Right lobe of liver (tissue), 6 donors: ENCODE data around the gene PPP1R37. TPM values are rescaled to one million over a fixed set of nuclear protein-coding genes. Genes with fewer than 3 reads are reported as not detected.

Experiments used
- ATAC-seq, 4 donors: fragments of 200-7000 bp; cut with Tn5 transposase; one replicate each; pipeline ENCODE4 v1.9.1; 2020; ENCODE audit warnings: mild to moderate bottlenecking in 4 of 4, moderate library complexity in 4 of 4
- DNase-seq, 3 donors: peaks; one replicate each; pipeline ENCODE4 v3.0.0-alpha.2; 2020
- H3K27ac ChIP-seq, 3 donors: fragments of 200-600 bp; one replicate each; pipeline ENCODE4 v1.8.0; 2022
- H3K27me3 ChIP-seq, 2 donors: fragments of 200-600 bp; one replicate each; pipeline ENCODE4 v1.8.0; 2022
- H3K36me3 ChIP-seq, 4 donors: fragments of 200-600 bp; sonication (generic) in 1 of 4; one replicate each; pipeline versions ENCODE4 v1.5.1 to v1.8.0; 2017 to 2022; ENCODE audit warnings: control low read depth in 1 of 4
- H3K4me1 ChIP-seq, 4 donors: fragments of 200-600 bp; sonication (generic) in 1 of 4; one replicate each; pipeline versions ENCODE4 v1.5.1 to v1.8.0; 2017 to 2022; ENCODE audit warnings: control low read depth in 1 of 4
- H3K4me3 ChIP-seq, 3 donors: fragments of 200-600 bp; one replicate each; pipeline ENCODE4 v1.8.0; 2022
- H3K9me3 ChIP-seq, 4 donors: fragments of 200-600 bp; sonication (generic) in 1 of 4; one replicate each; pipeline versions ENCODE4 v1.5.1 to v1.8.0; 2017 to 2022; ENCODE audit warnings: control low read depth in 1 of 4
- CTCF ChIP-seq, 4 donors: fragments of 200-600 bp in 3 of 4; fragments of 450-650 bp in 1 of 4; IDR thresholded peaks; one replicate each; pipeline versions ENCODE4 v1.5.1 to v1.8.0; 2016 to 2022; ENCODE audit warnings: antibody characterized with exemption in 4 of 4, mild to moderate bottlenecking in 2 of 4
- POLR2A ChIP-seq: fragments of 450-650 bp; IDR thresholded peaks from one replicate; pipeline ENCODE4 v1.6.1; 2017; ENCODE audit warnings: antibody characterized with exemption, mild to moderate bottlenecking
- WGBS: methylation state at CpG from one replicate; pipeline ENCODE4 v1.1.6; 2018; ENCODE audit warnings: low coverage, low lambda C conversion rate; ENCODE audit not compliant: insufficient coverage; ENCODE audit errors: missing lambda C conversion rate; 5-methylcytosine and 5-hydroxymethylcytosine counted together
- intact Hi-C, 2 donors: fragments of 100-400 bp; cut with DNase I; formaldehyde crosslinking; loops; one replicate each; pipeline versions ENCODE4 v1.11.2 to v1.14.1; 2022
- total RNA-seq, 6 experiments: library from RNA; depleted of rRNA in 2 of 6; stranded (reverse); fragments of >200 nt in 2 of 6; fragmentation: NEBNext Ultra II Directional in 3 of 6; extraction: Animal tissue kit (Norgen Biotek cat#: 25700) in 3 of 6; gene quantifications; one replicate each; pipeline versions ENCODE4 v1.1.0 to v1.2.4, GENCODE V29; 2016 to 2023
- donor health status: DM: no; HTN: yes; CAD: no.
- donor health status: DM: no; HTN: no; CAD: no.
- donor health status: DM: no; HTN: no; CAD: no.
- donor health status: DM: no; HTN: yes; CAD: no.
- donor health status: DM: no; HTN: yes; CAD: no.

The PPP1R37 gene
- total RNA-seq, 6 experiments from 2014 or later: 10.1 to 14.3 (median 11.0) TPM

- no peak for ATAC-seq
- no peak overlapping the region for H3K27ac ChIP-seq
- no peak overlapping the region for H3K4me3 ChIP-seq
Measured at GRCh38 chr19:45099467-45100191, 6.7 kb downstream of the PPP1R37 start.

GRCh38 chr19:45100201-45100600, 7.2 kb downstream of the PPP1R37 start:
- Histone ChIP-seq H3K27ac (no peak overlapping the region), H3K9me3 (no peaks in the 10 kb centered on the region), H3K27me3 (no peaks in the 10 kb centered on the region), H3K4me1 (peaks cover 0 to 9% (median 0%) of the 10 kb centered on the region in 4 donors), H3K4me3 (no peak overlapping the region), H3K36me3 (no peaks in the 10 kb centered on the region)
- DNase-seq (no peak), ATAC-seq (no peak)
- WGBS: no CpG with 5 or more reads among the region's 3 CpGs
- TF ChIP-seq CTCF (IDR thresholded peaks at IDR 0.05) (no peak), POLR2A (no peak)
- intact Hi-C loops: no loop called here

More at GRCh38 chr19:45099467-45100191, 6.7 kb downstream of the PPP1R37 start:
- no peaks in the 10 kb centered on the region for H3K36me3 ChIP-seq
- intact Hi-C loops: no loop called here
- peaks cover 0 to 12% (median 0%) of the 10 kb centered on the region in 4 donors for H3K4me1 ChIP-seq
- 83% methylated on average over 3 of the region's 25 CpGs for WGBS
- H3K27me3 ChIP-seq: no peaks in the 10 kb centered on the region
- DNase-seq: no peak
- no peak for TF ChIP-seq POLR2A
- no peak for TF ChIP-seq CTCF (IDR thresholded peaks at IDR 0.05)
- H3K9me3 ChIP-seq: no peaks in the 10 kb centered on the region

- H3K27ac ChIP-seq: no peak overlapping the region
Measured at GRCh38 chr19:45100846-45101252, 7.9 kb downstream of the PPP1R37 start.

GRCh38 chr19:45101806-45102205, 8.8 kb downstream of the PPP1R37 start:
- Histone ChIP-seq H3K4me1 (peaks cover 0 to 4% (median 0%) of the 10 kb centered on the region in 4 donors), H3K9me3 (no peaks in the 10 kb centered on the region), H3K27ac (no peak overlapping the region), H3K36me3 (no peaks in the 10 kb centered on the region), H3K27me3 (no peaks in the 10 kb centered on the region), H3K4me3 (no peak overlapping the region)
- no peak for ATAC-seq
- intact Hi-C loops: no loop called here
- 56% methylated on average over 8 of the region's 8 CpGs for WGBS
- TF ChIP-seq CTCF (IDR thresholded peaks at IDR 0.05): no peak
- TF ChIP-seq POLR2A: no peak
- no peak for DNase-seq

More at GRCh38 chr19:45100846-45101252, 7.9 kb downstream of the PPP1R37 start:
- ATAC-seq: peak in 3 of 4 donors; percentile 27 to 56 (median 28)
- H3K36me3 ChIP-seq: no peaks in the 10 kb centered on the region
- TF ChIP-seq CTCF (IDR thresholded peaks at IDR 0.05) (no peak), POLR2A (no peak)
- WGBS: 66% methylated on average over 4 of the region's 8 CpGs
- H3K4me1 ChIP-seq: peaks cover 0 to 4% (median 0%) of the 10 kb centered on the region in 4 donors
- no peak for DNase-seq
- H3K9me3 ChIP-seq: no peaks in the 10 kb centered on the region
- H3K27me3 ChIP-seq: no peaks in the 10 kb centered on the region
- intact Hi-C loops: no loop called here
- no peak overlapping the region for H3K4me3 ChIP-seq
